Neural cell (in vitro differentiated cells): ENCODE measurements around the gene FSCN2.
A peak's percentile ranks its signal among the peaks of the same experiment; 100 is the strongest.

Source experiments
- EP300 ChIP-seq: fragments of 450-650 bp; conservative IDR thresholded peaks from 2 replicates; pipeline ENCODE4 v1.6.1; 2014; ENCODE audit warnings: antibody characterized with exemption, mild to moderate bottlenecking, moderate library complexity; ENCODE audit not compliant: poor library complexity, severe bottlenecking
- EZH2 ChIP-seq: fragments of 200-600, 300-800 bp; shearing (Covaris generic), sonication (generic); IDR thresholded peaks from 2 replicates; pipeline ENCODE4 v1.6.1; 2014; ENCODE audit warnings: antibody characterized with exemption, low read length, borderline replicate concordance, mild to moderate bottlenecking; ENCODE audit not compliant: insufficient read depth, poor library complexity, severe bottlenecking
- MXI1 ChIP-seq: fragments of 450-650 bp; conservative IDR thresholded peaks from 2 replicates; pipeline ENCODE4 v1.6.1; 2014; ENCODE audit warnings: antibody characterized with exemption, mild to moderate bottlenecking; ENCODE audit not compliant: poor library complexity, severe bottlenecking
- POLR2AphosphoS5 ChIP-seq: IDR thresholded peaks from 2 replicates; pipeline ENCODE4 v1.6.1; 2012
- RAD21 ChIP-seq: fragments of 450-650 bp; conservative IDR thresholded peaks from 2 replicates; pipeline ENCODE4 v1.6.1; 2014; ENCODE audit warnings: antibody characterized with exemption, mild to moderate bottlenecking, moderate library complexity
- REST ChIP-seq: IDR thresholded peaks from 2 replicates; pipeline ENCODE4 v1.6.1; 2012; ENCODE audit warnings: borderline replicate concordance
- SMC3 ChIP-seq: fragments of 450-650 bp; conservative IDR thresholded peaks from 2 replicates; pipeline ENCODE4 v1.6.1; 2014; ENCODE audit warnings: antibody characterized with exemption, mild to moderate bottlenecking, moderate library complexity; ENCODE audit not compliant: poor library complexity
- TAF1 ChIP-seq: IDR thresholded peaks from 2 replicates; pipeline ENCODE4 v1.6.1; 2012; ENCODE audit warnings: low read depth
- TF ChIP-seq, protein P1 (sequence below): fragments of 450-650 bp; IDR thresholded peaks from 2 replicates; pipeline ENCODE4 v1.5.1; 2014; ENCODE audit warnings: antibody characterized with exemption, mild to moderate bottlenecking, moderate library complexity; ENCODE audit not compliant: poor library complexity, severe bottlenecking

- TF ChIP-seq, protein P1, sequence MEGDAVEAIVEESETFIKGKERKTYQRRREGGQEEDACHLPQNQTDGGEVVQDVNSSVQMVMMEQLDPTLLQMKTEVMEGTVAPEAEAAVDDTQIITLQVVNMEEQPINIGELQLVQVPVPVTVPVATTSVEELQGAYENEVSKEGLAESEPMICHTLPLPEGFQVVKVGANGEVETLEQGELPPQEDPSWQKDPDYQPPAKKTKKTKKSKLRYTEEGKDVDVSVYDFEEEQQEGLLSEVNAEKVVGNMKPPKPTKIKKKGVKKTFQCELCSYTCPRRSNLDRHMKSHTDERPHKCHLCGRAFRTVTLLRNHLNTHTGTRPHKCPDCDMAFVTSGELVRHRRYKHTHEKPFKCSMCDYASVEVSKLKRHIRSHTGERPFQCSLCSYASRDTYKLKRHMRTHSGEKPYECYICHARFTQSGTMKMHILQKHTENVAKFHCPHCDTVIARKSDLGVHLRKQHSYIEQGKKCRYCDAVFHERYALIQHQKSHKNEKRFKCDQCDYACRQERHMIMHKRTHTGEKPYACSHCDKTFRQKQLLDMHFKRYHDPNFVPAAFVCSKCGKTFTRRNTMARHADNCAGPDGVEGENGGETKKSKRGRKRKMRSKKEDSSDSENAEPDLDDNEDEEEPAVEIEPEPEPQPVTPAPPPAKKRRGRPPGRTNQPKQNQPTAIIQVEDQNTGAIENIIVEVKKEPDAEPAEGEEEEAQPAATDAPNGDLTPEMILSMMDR = peak; percentile 49
- TF ChIP-seq RAD21 = peak; percentile 25
- TF ChIP-seq REST = no peak
- TF ChIP-seq POLR2AphosphoS5 = no peak
- no peak for TF ChIP-seq TAF1
- no peak for TF ChIP-seq EZH2
- TF ChIP-seq MXI1 = no peak
- TF ChIP-seq SMC3 = peak; percentile 56
- TF ChIP-seq EP300 = no peak
Observed at GRCh38 chr17:81553018-81553615, 24.9 kb downstream of the FSCN2 start.
